ENCODE measurements around the gene LAMA1. TPM values are rescaled to one million over a fixed set of nuclear protein-coding genes. Genes with fewer than 3 reads are reported as not detected.
"Not testable (repeated sequence)": the region's sequence is repeated elsewhere in the genome, so short reads cannot be mapped to it uniquely, and the experiment has no call there.

The LAMA1 gene
- total RNA-seq, 2 donors from 2014 or later = 0.27 to 0.89 TPM

GRCh38 chr18:6960124-6960523, 157.5 kb downstream of the LAMA1 start:
- intact Hi-C loops (cut with DNase I) = no loop called here
- DNase-seq (no peak), ATAC-seq (no peak)

- no peak for DNase-seq
- ATAC-seq = no peak
Observed at GRCh38 chr18:6959110-6959509, 158.5 kb downstream of the LAMA1 start.

GRCh38 chr18:6956999-6957398, 160.6 kb downstream of the LAMA1 start:
- DNase-seq = no peak
- ATAC-seq = no peak
- intact Hi-C loops (cut with DNase I) = no loop called here

More at GRCh38 chr18:6959110-6959509, 158.5 kb downstream of the LAMA1 start:
- intact Hi-C loops (cut with DNase I) = no loop called here

- ATAC-seq (no peak), DNase-seq (no peak)
- intact Hi-C loops (cut with DNase I) = no loop called here
Observed at GRCh38 chr18:6956495-6956894, 161.1 kb downstream of the LAMA1 start.

- intact Hi-C loops (cut with DNase I) = no loop called here
- no peak for DNase-seq
- no peak for ATAC-seq
Observed at GRCh38 chr18:6955304-6955703, 162.3 kb downstream of the LAMA1 start.

- no peak for ATAC-seq
- intact Hi-C loops (cut with DNase I) = no loop called here
- no peak for DNase-seq
Observed at GRCh38 chr18:6954501-6954900, 163.1 kb downstream of the LAMA1 start.

- intact Hi-C loops (cut with DNase I) = no loop called here
- DNase-seq (no peak), ATAC-seq (no peak)
Observed at GRCh38 chr18:6951336-6952090, 166.1 kb downstream of the LAMA1 start.

- intact Hi-C loops (cut with DNase I) = no loop called here
- DNase-seq (no peak), ATAC-seq (no peak)
Observed at GRCh38 chr18:6950641-6951040, 167.0 kb downstream of the LAMA1 start.

GRCh38 chr18:6949800-6950586, 167.6 kb downstream of the LAMA1 start:
- DNase-seq = no peak
- intact Hi-C loops (cut with DNase I) = no loop called here
- ATAC-seq = no peak

GRCh38 chr18:6948281-6949055, 169.1 kb downstream of the LAMA1 start:
- DNase-seq = no peak
- ATAC-seq = no peak
- intact Hi-C loops (cut with DNase I) = no loop called here

- DNase-seq (no peak), ATAC-seq (no peak)
- intact Hi-C loops (cut with DNase I) = no loop called here
Observed at GRCh38 chr18:6947338-6948030, 170.1 kb downstream of the LAMA1 start.

- intact Hi-C loops (cut with DNase I) = no loop called here
- ATAC-seq = no peak
- no peak for DNase-seq
Observed at GRCh38 chr18:6943143-6943542, 174.5 kb downstream of the LAMA1 start.

- intact Hi-C loops (cut with DNase I) = no loop called here
- ATAC-seq (no peak), DNase-seq (no peak)
Observed at GRCh38 chr18:6942742-6943141, 174.9 kb downstream of the LAMA1 start.

- DNase-seq = no peak
- no peak for ATAC-seq
- intact Hi-C loops (cut with DNase I) = no loop called here
Observed at GRCh38 chr18:6941996-6942395, 175.6 kb downstream of the LAMA1 start.

- no peak for ATAC-seq
- DNase-seq = no peak
- intact Hi-C loops (cut with DNase I) = no loop called here
Observed at GRCh38 chr18:6940451-6940850, 177.1 kb downstream of the LAMA1 start.

GRCh38 chr18:6939972-6940371, 177.6 kb downstream of the LAMA1 start:
- intact Hi-C loops (cut with DNase I) = no loop called here
- no peak for DNase-seq

GRCh38 chr18:6938403-6938802, 179.2 kb downstream of the LAMA1 start:
- ATAC-seq; DNase-seq; intact Hi-C loops (cut with DNase I): not testable (repeated sequence)

More at GRCh38 chr18:6939972-6940371, 177.6 kb downstream of the LAMA1 start:
- no peak for ATAC-seq

- DNase-seq (no peak), ATAC-seq (no peak)
- intact Hi-C loops (cut with DNase I) = no loop called here
Observed at GRCh38 chr18:6938003-6938402, 179.6 kb downstream of the LAMA1 start.

- ATAC-seq = no peak
- DNase-seq = no peak
- intact Hi-C loops (cut with DNase I) = no loop called here
Observed at GRCh38 chr18:6934859-6935258, 182.7 kb downstream of the LAMA1 start.

All from left cardiac atrium (tissue), 4 donors.